ENCODE measurements around the gene SMIM43.

The SMIM43 gene

DNA sequence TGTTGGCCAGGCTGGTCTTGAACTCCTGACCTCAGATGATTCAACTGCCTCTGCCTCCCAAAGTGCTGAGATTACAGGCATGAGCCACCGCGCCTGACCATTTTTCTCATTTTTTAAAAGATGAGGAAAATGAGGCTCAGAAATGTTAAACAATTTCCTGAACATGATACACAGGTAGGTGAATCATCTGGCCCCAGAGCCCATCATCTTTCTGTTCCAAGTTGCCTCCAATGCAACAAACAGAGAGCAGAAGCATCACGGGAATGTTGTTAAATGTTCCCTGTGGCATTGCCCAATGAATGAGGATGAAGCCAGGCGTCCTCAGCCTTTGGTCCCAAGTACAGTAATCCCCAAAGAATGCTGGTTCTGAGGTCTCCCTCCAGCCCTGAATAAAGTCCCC is 36.9 kb downstream of the SMIM43 start:
- TF ChIP-seq, protein P1, sequence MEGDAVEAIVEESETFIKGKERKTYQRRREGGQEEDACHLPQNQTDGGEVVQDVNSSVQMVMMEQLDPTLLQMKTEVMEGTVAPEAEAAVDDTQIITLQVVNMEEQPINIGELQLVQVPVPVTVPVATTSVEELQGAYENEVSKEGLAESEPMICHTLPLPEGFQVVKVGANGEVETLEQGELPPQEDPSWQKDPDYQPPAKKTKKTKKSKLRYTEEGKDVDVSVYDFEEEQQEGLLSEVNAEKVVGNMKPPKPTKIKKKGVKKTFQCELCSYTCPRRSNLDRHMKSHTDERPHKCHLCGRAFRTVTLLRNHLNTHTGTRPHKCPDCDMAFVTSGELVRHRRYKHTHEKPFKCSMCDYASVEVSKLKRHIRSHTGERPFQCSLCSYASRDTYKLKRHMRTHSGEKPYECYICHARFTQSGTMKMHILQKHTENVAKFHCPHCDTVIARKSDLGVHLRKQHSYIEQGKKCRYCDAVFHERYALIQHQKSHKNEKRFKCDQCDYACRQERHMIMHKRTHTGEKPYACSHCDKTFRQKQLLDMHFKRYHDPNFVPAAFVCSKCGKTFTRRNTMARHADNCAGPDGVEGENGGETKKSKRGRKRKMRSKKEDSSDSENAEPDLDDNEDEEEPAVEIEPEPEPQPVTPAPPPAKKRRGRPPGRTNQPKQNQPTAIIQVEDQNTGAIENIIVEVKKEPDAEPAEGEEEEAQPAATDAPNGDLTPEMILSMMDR (IDR thresholded peaks at IDR 0.05), result no peak
- Histone ChIP-seq H3K27ac (no peak overlapping the region), H3K4me3 (no peak overlapping the region)
- DNase-seq (ENCODE audit: low spot score), result no peak

DNA sequence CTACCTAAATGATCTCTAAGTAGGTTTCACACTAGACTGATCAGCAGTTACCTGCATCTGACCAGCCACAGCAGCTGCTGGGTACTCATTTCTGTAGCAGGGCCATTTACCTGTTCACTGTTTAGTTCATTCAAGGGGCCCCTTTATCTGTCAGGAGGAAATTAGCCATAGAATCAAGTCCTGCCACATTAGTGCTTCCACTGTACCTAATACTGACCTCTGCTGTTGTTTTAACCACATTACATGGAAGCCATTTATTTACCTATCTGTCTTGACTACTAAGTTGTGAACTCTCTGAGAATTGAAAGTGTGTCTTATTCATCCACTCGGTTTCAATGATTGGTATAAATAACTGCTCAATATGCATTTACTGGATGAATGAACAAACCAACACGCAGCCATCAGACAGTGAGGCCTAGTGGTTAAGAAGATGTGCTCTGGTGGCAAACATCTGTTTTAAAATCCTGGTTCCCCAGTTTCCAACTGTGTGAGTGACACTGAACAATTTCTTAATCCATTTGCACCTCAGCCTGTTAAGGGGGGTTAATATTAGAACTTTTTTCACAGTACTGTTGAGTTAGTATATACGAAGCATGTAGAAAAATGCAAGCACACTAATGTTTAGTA is 38.2 kb downstream of the SMIM43 start:
- DNase-seq (ENCODE audit: low spot score), result no peak
- TF ChIP-seq, protein P1 (IDR thresholded peaks at IDR 0.05), result peak; percentile 43
- Histone ChIP-seq H3K4me3 (no peak overlapping the region), H3K27ac (no peak overlapping the region)

DNA sequence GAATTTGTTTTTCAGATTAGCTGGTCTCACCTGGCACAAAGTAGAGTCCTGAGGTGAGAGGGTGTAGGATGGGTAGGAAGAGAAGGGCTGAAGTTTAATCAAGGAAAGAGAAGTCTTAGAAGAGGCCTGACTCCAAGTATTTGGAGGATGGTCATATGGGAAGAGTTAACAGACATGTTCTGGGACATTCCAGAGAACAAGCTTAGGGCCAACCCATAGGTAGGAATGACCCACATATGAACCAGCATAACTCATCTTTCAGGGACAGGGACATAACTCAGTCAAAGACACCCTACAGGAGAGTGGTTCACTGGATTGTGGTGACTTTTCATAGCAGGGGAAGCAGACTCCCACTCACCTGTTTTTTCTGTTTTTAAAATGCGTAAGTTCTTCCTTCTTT is 40.3 kb downstream of the SMIM43 start:
- Histone ChIP-seq H3K27ac (no peak overlapping the region), H3K4me3 (no peak overlapping the region)
- no peak for DNase-seq (ENCODE audit: low spot score)
- TF ChIP-seq, protein P1 (IDR thresholded peaks at IDR 0.05), result no peak

DNA sequence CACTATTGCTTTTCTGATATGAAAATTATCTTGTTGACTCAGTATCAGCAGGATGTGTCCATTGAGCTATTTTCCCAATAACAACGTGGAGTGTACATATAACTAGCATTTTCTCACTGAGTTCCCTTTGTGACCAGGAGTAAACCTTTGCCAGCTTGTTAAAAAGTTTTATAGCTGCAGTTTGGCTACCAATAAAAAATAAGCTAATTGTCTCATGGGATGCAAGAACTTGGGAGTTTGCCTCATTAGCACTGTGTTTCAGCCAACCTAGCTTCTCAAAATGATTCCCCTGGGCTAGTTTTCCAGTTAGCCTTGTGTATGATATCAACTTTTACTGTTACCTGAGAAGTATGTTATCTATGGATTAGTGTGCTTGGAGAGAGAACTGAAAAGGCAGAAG is 43.3 kb downstream of the SMIM43 start:
- DNase-seq (ENCODE audit: low spot score), result no peak
- TF ChIP-seq, protein P1 (IDR thresholded peaks at IDR 0.05), result no peak
- H3K27ac ChIP-seq, result no peak overlapping the region
- H3K4me3 ChIP-seq, result no peak overlapping the region

DNA sequence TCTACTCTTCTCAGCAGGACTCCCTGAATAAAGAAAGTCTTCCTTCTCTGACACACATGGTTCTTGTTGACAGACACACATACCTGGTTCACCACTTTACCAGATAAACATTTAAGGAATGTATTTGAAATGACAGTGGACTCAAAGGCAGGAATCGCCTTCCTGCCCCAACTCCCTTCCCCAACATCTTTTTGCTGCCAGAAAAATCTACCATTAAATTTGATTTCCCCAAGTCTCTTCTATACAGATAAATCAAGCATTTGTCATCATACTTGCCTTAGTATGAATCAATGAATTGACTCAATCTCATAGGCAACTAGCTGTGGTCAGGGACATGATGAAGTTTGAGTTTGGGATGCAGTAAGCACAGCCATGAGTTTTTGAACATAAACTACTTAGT is 44.9 kb downstream of the SMIM43 start:
- TF ChIP-seq, protein P1 (IDR thresholded peaks at IDR 0.05), result no peak
- no peak for DNase-seq (ENCODE audit: low spot score)
- Histone ChIP-seq H3K27ac (no peak overlapping the region), H3K4me3 (no peak overlapping the region)

DNA sequence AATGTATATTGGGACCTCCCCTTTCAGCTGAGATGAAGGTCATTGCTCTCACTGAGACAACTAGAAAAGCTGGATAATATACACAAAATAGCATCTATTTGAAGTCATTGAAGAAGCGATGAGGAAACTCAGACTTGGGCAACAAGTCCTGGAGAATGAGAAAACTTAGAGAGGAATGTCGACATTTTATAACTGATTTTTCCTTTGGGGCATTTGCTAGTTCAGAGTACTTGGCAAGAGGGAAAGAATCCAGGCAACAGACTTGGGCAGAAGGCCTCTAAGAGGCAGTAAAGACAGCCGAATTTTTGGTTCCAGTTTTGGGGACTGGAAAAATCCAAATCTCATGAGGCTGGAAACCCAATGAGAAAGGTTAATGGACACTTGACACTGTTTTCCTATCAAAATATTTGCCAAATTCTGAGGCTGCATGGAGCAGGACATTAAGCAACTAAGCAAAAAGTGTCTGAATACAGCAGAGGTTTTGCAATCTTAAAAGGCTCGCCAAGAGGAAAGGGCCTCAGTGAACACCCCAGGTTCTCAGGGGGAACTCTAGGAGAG is 47.2 kb downstream of the SMIM43 start:
- DNase-seq (ENCODE audit: low spot score), result no peak
- peak overlapping the region in 1 of 2 donors; percentile 32 for H3K27ac ChIP-seq
- TF ChIP-seq, protein P1 (IDR thresholded peaks at IDR 0.05), result no peak
- no peak overlapping the region for H3K4me3 ChIP-seq

DNA sequence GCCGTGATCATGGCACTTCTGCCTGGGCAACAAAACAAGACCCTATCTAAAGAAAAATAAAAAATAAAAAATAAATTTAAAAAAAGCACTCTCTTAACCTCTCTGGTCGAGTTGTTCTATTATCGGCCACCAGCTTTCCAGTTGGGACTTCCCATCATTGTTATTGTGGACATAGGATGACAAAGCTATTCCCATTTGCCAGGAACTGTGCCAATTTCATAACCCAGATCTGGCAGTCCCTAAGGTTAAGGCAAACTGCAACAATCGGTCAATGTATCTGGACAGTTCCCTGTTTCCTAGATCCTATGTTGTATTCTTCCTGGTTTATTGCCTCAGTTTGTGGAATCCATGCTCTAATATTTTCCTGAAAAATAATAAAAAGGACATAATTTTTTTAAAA is 50.4 kb downstream of the SMIM43 start:
- H3K27ac ChIP-seq, result no peak overlapping the region
- DNase-seq (ENCODE audit: low spot score), result no peak
- H3K4me3 ChIP-seq, result no peak overlapping the region
- TF ChIP-seq, protein P1 (IDR thresholded peaks at IDR 0.05), result no peak
